NCI-H446 treated with DMSO at 0.1 percent for 48 hours (cell line): ENCODE measurements around the gene PPP2CA.
"Not testable (repeated sequence)": the region's sequence is repeated elsewhere in the genome, so short reads cannot be mapped to it uniquely, and the experiment has no call there.

Experiments
- DNase-seq: peaks from one replicate; lab custom pipeline; 2025; lab: John Stamatoyannopoulos, UW

PPP2CA gene

GRCh38 chr5:134245101-134245604, 19.3 kb upstream of the PPP2CA start:
- DNase-seq, result peak; percentile 19

GRCh38 chr5:134242146-134242545, 16.3 kb upstream of the PPP2CA start:
- no peak for DNase-seq

GRCh38 chr5:134240421-134240962, 14.6 kb upstream of the PPP2CA start:
- DNase-seq, result peak; percentile 74

- no peak for DNase-seq
Measured at GRCh38 chr5:134236820-134237219, 10.9 kb upstream of the PPP2CA start.

- no peak for DNase-seq
Measured at GRCh38 chr5:134236318-134236717, 10.4 kb upstream of the PPP2CA start.

GRCh38 chr5:134228624-134229023, 2.8 kb upstream of the PPP2CA start:
- DNase-seq, result no peak

- no peak for DNase-seq
Measured at GRCh38 chr5:134227776-134228175, 1.9 kb upstream of the PPP2CA start.

GRCh38 chr5:134227259-134227658, 1.4 kb upstream of the PPP2CA start:
- peak; percentile 59 for DNase-seq

GRCh38 chr5:134226441-134227192, 744 bp upstream of the PPP2CA start:
- DNase-seq, result no peak

- DNase-seq, result peak; percentile 38
Measured at GRCh38 chr5:134224888-134225779, 739 bp downstream of the PPP2CA start.

GRCh38 chr5:134223406-134224248, 2.2 kb downstream of the PPP2CA start:
- no peak for DNase-seq

GRCh38 chr5:134221690-134222089, 4.2 kb downstream of the PPP2CA start:
- not testable (repeated sequence) for DNase-seq

- DNase-seq, result no peak
Measured at GRCh38 chr5:134215757-134216156, 10.1 kb downstream of the PPP2CA start.

- DNase-seq, result not testable (repeated sequence)
Measured at GRCh38 chr5:134211263-134212031, 14.4 kb downstream of the PPP2CA start.

- no peak for DNase-seq
Measured at GRCh38 chr5:134209477-134210245, 16.2 kb downstream of the PPP2CA start.

- no peak for DNase-seq
Measured at GRCh38 chr5:134207696-134208095, 18.2 kb downstream of the PPP2CA start.

- DNase-seq, result no peak
Measured at GRCh38 chr5:134206627-134207160, 19.2 kb downstream of the PPP2CA start.

GRCh38 chr5:134204575-134204974, 21.3 kb downstream of the PPP2CA start:
- DNase-seq, result no peak

GRCh38 chr5:134203630-134204029, 22.2 kb downstream of the PPP2CA start:
- DNase-seq, result no peak

- no peak for DNase-seq
Measured at GRCh38 chr5:134195666-134196065, 30.2 kb downstream of the PPP2CA start.
